HEK293 (cell line): ENCODE measurements around the gene GALNT2.

Experiments used
- CTCF ChIP-seq: fragments of 450-650 bp; formaldehyde crosslinking; IDR thresholded peaks from 2 replicates; pipeline ENCODE4 v1.5.1; 2016; ENCODE audit warnings: missing biosample characterization, missing genetic modification characterization
- HOXC10 ChIP-seq: sonication (generic); formaldehyde crosslinking; IDR thresholded peaks from 2 replicates; pipeline ENCODE4 v1.8.1; 2023; ENCODE audit warnings: mild to moderate bottlenecking, missing genetic modification reagents
- YY1 ChIP-seq: fragments of 450-650 bp; formaldehyde crosslinking; IDR thresholded peaks from 2 replicates; pipeline ENCODE4 v1.5.1; 2018; ENCODE audit warnings: missing biosample characterization, missing genetic modification characterization
- ZBTB1 ChIP-seq: fragments of 450-650 bp; formaldehyde crosslinking; IDR thresholded peaks from 2 replicates; pipeline ENCODE4 v1.5.1; 2016; ENCODE audit warnings: missing biosample characterization, missing genetic modification characterization
- ZBTB7A ChIP-seq: fragments of 450-650 bp; formaldehyde crosslinking; IDR thresholded peaks from 2 replicates; pipeline ENCODE4 v1.5.1; 2016; ENCODE audit warnings: low read depth, missing biosample characterization, missing genetic modification characterization
- ZNF138 ChIP-seq: fragments of 450-650 bp; formaldehyde crosslinking; IDR thresholded peaks from 2 replicates; pipeline ENCODE4 v1.5.1; 2016; ENCODE audit warnings: missing biosample characterization, missing genetic modification characterization, borderline replicate concordance
- ZNF175 ChIP-seq: fragments of 450-650 bp; formaldehyde crosslinking; IDR thresholded peaks from 2 replicates; pipeline ENCODE4 v1.5.1; 2016; ENCODE audit warnings: missing biosample characterization, missing genetic modification characterization
- ZNF24 ChIP-seq: fragments of 450-650 bp; formaldehyde crosslinking; IDR thresholded peaks from 2 replicates; pipeline ENCODE4 v1.5.1; 2016; ENCODE audit warnings: missing biosample characterization, missing genetic modification characterization
- ZNF366 ChIP-seq: fragments of 450-650 bp; formaldehyde crosslinking; conservative IDR thresholded peaks from 2 replicates; pipeline ENCODE4 v1.5.1; 2016; ENCODE audit warnings: missing biosample characterization, missing genetic modification characterization
- ZNF416 ChIP-seq: fragments of 450-650 bp; formaldehyde crosslinking; IDR thresholded peaks from 2 replicates; pipeline ENCODE4 v1.5.1; 2016; ENCODE audit warnings: missing biosample characterization, missing genetic modification characterization
- ZNF513 ChIP-seq: fragments of 450-650 bp; IDR thresholded peaks from 2 replicates; pipeline ENCODE4 v1.5.1; 2018; ENCODE audit warnings: missing biosample characterization, missing genetic modification characterization
- ZNF558 ChIP-seq: fragments of 450-650 bp; formaldehyde crosslinking; IDR thresholded peaks from 2 replicates; pipeline ENCODE4 v1.5.1; 2016; ENCODE audit warnings: missing biosample characterization, missing genetic modification characterization

- no peak for TF ChIP-seq ZBTB7A (tag by site-specific recombination)
- no peak for TF ChIP-seq ZNF175 (tag by site-specific recombination)
- no peak for TF ChIP-seq YY1 (tag by site-specific recombination)
- TF ChIP-seq ZNF416 (tag by site-specific recombination): no peak
- no peak for TF ChIP-seq ZNF558
- no peak for TF ChIP-seq ZNF138 (tag by site-specific recombination)
- no peak for TF ChIP-seq ZNF513
- TF ChIP-seq CTCF (tag by site-specific recombination): no peak
- TF ChIP-seq ZNF24 (tag by site-specific recombination): no peak
- TF ChIP-seq ZNF366 (tag by site-specific recombination): no peak
- TF ChIP-seq ZBTB1: no peak
- TF ChIP-seq HOXC10: no peak
Observed at GRCh38 chr1:230292689-230293389, 225.8 kb downstream of the GALNT2 start.
